Measurements from ENCODE around the gene RSRP1.

The RSRP1 gene

DNA sequence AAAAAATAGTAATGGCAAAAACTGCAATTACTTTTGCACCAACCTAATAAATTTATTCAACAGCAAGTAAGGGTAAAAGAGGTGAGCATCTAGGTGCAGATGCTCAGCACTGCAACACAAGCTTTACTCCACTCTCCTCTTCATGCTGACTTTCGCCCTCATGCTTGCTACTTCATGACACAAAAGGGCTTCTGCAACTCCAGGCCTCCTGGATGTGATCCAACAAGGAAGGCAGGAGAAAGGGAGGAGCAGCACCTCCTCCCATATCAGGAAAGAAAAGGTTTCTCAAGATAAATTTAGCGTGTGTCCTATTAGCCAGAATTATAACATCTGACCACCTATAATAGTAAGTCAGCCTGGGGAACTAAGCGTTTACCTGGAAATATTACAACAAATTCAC is 26.6 kb downstream of the RSRP1 start:
- no peak overlapping the region for H3K4me3 ChIP-seq (ENCODE audit: severe bottlenecking)
- peaks cover 43% of the 10 kb centered on the region for H3K36me3 ChIP-seq (ENCODE audit: low read depth)
- no peaks in the 10 kb centered on the region for H3K4me1 ChIP-seq (ENCODE audit: insufficient read depth, poor library complexity, severe bottlenecking)
- no peaks in the 10 kb centered on the region for H3K27me3 ChIP-seq (ENCODE audit: insufficient read depth, poor library complexity, severe bottlenecking)
- DNase-seq (ENCODE audit: low spot score), result no peak
- H3K9me3 ChIP-seq (ENCODE audit: severe bottlenecking), result no peaks in the 10 kb centered on the region
- H3K27ac ChIP-seq (ENCODE audit: poor library complexity, severe bottlenecking), result no peak overlapping the region
- no peak for ATAC-seq (ENCODE audit: low read depth)
- TF ChIP-seq, protein P1, sequence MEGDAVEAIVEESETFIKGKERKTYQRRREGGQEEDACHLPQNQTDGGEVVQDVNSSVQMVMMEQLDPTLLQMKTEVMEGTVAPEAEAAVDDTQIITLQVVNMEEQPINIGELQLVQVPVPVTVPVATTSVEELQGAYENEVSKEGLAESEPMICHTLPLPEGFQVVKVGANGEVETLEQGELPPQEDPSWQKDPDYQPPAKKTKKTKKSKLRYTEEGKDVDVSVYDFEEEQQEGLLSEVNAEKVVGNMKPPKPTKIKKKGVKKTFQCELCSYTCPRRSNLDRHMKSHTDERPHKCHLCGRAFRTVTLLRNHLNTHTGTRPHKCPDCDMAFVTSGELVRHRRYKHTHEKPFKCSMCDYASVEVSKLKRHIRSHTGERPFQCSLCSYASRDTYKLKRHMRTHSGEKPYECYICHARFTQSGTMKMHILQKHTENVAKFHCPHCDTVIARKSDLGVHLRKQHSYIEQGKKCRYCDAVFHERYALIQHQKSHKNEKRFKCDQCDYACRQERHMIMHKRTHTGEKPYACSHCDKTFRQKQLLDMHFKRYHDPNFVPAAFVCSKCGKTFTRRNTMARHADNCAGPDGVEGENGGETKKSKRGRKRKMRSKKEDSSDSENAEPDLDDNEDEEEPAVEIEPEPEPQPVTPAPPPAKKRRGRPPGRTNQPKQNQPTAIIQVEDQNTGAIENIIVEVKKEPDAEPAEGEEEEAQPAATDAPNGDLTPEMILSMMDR (IDR thresholded peaks at IDR 0.05; ENCODE audit: poor library complexity, severe bottlenecking), result no peak

DNA sequence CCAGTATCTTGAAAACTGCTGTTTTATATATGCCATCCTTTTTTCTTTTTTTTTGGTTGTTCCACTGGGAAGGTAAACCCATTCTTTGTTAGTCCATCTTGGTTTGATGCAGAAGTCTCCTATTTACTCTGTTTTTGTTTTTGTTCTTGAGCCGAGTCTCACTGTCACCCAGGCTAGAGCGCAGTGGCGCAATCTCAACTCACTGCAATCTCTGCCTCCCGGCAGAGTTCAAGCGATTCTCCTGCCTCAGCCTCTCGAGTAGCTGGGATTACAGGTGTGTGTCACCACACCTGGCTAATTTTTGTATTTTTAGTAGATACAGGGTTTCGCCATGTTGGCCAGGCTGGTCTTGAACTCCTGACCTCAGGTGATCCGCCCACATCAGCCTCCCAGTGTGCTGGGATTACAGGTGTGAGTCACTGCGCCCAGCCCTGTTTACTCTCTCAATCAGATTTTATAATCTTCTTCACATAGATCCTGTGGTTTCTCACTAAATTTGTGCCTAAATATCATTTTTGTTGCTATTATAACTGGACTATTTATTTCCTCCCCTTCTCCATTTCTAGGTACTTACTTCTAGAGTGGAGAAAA is 27.5 kb downstream of the RSRP1 start:
- TF ChIP-seq, protein P1 (IDR thresholded peaks at IDR 0.05; ENCODE audit: poor library complexity, severe bottlenecking), result no peak
- H3K4me3 ChIP-seq (ENCODE audit: severe bottlenecking), result no peak overlapping the region
- no peaks in the 10 kb centered on the region for H3K4me1 ChIP-seq (ENCODE audit: insufficient read depth, poor library complexity, severe bottlenecking)
- H3K27ac ChIP-seq (ENCODE audit: poor library complexity, severe bottlenecking), result no peak overlapping the region
- peaks cover 37% of the 10 kb centered on the region for H3K36me3 ChIP-seq (ENCODE audit: low read depth)
- no peak for ATAC-seq (ENCODE audit: low read depth)
- no peak for DNase-seq (ENCODE audit: low spot score)
- H3K9me3 ChIP-seq (ENCODE audit: severe bottlenecking), result no peaks in the 10 kb centered on the region
- no peaks in the 10 kb centered on the region for H3K27me3 ChIP-seq (ENCODE audit: insufficient read depth, poor library complexity, severe bottlenecking)

DNA sequence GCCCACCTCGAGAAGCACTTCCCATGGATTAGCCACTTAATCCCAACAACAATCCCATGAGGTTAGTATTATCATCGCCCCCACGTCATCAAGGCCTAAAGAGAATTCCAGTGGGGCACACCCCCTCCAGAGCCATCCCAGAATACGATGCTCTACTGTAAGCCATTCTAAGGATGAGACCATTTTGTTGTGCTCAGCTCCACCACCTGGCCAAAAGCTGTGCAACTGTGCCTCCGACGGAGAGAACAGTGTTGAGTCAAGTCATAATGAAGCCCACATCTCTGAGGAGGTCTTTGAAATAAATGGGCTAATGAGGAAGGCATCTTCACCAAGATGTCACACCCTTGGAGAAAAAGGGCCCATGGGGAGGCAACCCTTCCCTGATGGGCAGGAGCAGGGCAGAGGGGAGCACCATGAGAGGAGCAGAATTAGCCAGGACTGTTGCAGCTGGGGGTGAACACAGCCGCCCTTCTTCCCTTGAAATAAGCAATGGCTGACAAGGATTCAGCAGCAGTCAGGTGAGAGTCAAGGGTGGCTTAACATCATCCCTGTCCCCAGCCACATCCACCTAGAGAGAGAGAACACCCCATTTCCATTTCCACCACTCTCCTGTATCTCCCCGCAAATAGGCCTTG is 29.5 kb downstream of the RSRP1 start:
- no peaks in the 10 kb centered on the region for H3K9me3 ChIP-seq (ENCODE audit: severe bottlenecking)
- no peak overlapping the region for H3K27ac ChIP-seq (ENCODE audit: poor library complexity, severe bottlenecking)
- ATAC-seq (ENCODE audit: low read depth) (no peak), DNase-seq (ENCODE audit: low spot score) (no peak)
- no peaks in the 10 kb centered on the region for H3K27me3 ChIP-seq (ENCODE audit: insufficient read depth, poor library complexity, severe bottlenecking)
- H3K36me3 ChIP-seq (ENCODE audit: low read depth), result peaks cover 18% of the 10 kb centered on the region
- TF ChIP-seq, protein P1 (IDR thresholded peaks at IDR 0.05; ENCODE audit: poor library complexity, severe bottlenecking), result no peak
- no peaks in the 10 kb centered on the region for H3K4me1 ChIP-seq (ENCODE audit: insufficient read depth, poor library complexity, severe bottlenecking)
- H3K4me3 ChIP-seq (ENCODE audit: severe bottlenecking), result no peak overlapping the region

DNA sequence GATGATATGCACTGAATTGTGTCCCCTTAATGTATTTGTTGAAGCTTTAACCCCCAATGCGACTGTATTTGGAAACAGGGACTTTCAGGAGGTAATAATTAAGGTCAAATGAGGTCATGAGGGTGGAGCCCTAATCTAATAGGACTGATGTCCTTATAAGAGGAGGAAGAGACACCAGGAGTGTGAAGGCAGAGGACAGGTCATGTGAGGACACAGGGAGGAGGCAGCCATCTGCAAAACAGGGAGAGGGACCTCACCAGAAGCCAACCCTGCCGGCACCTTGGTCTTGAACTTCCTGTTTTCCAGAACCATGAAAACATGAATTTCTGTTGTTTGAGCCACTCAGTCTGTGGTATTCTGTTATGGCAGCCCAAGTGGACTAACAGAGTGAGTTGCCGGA is 30.2 kb downstream of the RSRP1 start:
- no peak overlapping the region for H3K27ac ChIP-seq (ENCODE audit: poor library complexity, severe bottlenecking)
- ATAC-seq (ENCODE audit: low read depth), result no peak
- H3K4me3 ChIP-seq (ENCODE audit: severe bottlenecking), result no peak overlapping the region
- TF ChIP-seq, protein P1 (IDR thresholded peaks at IDR 0.05; ENCODE audit: poor library complexity, severe bottlenecking), result no peak
- no peaks in the 10 kb centered on the region for H3K4me1 ChIP-seq (ENCODE audit: insufficient read depth, poor library complexity, severe bottlenecking)
- no peaks in the 10 kb centered on the region for H3K27me3 ChIP-seq (ENCODE audit: insufficient read depth, poor library complexity, severe bottlenecking)
- no peak for DNase-seq (ENCODE audit: low spot score)
- no peaks in the 10 kb centered on the region for H3K9me3 ChIP-seq (ENCODE audit: severe bottlenecking)
- H3K36me3 ChIP-seq (ENCODE audit: low read depth), result peaks cover 11% of the 10 kb centered on the region

DNA sequence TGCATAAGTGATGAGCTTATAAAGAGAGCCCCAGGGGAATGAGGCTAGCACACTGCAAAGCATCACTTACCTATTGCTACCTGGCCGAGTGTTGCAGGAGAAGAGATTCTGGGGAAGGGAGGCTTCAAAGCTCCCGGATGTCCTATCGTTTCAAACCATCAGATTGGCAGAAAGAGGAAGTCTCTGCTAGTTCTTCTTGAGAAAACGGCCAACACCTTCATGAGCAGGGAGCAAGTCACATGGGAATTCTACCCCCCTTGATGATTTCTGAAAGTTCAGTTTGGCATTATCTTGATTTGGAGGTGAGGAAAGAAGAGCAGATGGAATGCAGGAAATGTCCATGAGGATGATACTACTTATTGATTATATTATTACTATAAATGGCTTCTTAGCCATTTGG is 31.1 kb downstream of the RSRP1 start:
- Histone ChIP-seq H3K9me3 (ENCODE audit: severe bottlenecking) (no peaks in the 10 kb centered on the region), H3K36me3 (ENCODE audit: low read depth) (peaks cover 6% of the 10 kb centered on the region; the same call in 1 of the 2 replicates), H3K4me3 (ENCODE audit: severe bottlenecking) (no peak overlapping the region), H3K27me3 (ENCODE audit: insufficient read depth, poor library complexity, severe bottlenecking) (no peaks in the 10 kb centered on the region), H3K4me1 (ENCODE audit: insufficient read depth, poor library complexity, severe bottlenecking) (no peaks in the 10 kb centered on the region), H3K27ac (ENCODE audit: poor library complexity, severe bottlenecking) (no peak overlapping the region)
- ATAC-seq (ENCODE audit: low read depth) (no peak), DNase-seq (ENCODE audit: low spot score) (no peak)
- TF ChIP-seq, protein P1 (IDR thresholded peaks at IDR 0.05; ENCODE audit: poor library complexity, severe bottlenecking), result no peak

All from RWPE2 (cell line).